GM15510 (cell line): ENCODE results near the gene TSPAN3.

Experiments
- POLR2A ChIP-seq: IDR thresholded peaks from 3 replicates; pipeline ENCODE4 v1.6.1; 2011; ENCODE audit warnings: borderline replicate concordance; ENCODE audit not compliant: insufficient read length; ENCODE audit errors: extremely low read depth

TSPAN3 gene

DNA sequence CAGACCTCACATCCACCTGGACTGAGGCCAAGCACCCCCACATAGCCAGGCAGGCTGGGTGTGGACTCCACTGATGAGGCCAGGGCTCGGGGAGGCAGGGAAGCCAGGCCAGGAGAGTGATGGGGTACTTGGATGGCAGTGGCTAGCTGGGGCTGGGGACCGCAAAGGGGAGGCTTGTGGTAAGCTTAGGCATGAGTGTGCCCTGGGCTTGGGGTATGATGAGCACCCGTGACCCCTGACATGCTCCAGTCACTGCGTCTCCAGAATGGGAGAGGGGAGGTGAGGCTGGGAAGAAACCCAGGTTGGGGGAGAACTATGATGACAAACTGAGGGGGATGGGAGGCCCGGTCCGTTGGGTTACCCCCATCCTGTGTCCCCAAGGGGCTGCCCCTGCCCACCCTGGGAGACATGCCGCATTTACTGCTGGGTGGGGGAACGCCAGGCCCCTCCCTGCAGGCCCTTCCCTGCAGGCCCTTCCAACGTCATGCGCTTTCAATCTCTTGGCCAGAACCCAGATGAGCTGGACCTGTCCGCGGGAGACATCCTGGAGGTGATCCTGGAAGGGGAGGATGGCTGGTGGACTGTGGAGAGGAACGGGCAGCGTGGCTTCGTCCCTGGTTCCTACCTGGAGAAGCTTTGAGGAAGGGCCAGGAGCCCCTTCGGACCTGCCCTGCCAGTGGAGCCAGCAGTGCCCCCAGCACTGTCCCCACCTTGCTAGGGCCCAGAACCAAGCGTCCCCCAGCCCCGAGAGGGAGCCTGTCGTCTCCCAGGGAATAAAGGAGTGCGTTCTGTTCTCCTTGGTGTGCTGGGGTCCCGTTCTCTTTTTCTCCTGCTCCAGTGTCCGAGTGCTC, 34.1 kb downstream of the TSPAN3 start:
- no peak for TF ChIP-seq POLR2A

DNA sequence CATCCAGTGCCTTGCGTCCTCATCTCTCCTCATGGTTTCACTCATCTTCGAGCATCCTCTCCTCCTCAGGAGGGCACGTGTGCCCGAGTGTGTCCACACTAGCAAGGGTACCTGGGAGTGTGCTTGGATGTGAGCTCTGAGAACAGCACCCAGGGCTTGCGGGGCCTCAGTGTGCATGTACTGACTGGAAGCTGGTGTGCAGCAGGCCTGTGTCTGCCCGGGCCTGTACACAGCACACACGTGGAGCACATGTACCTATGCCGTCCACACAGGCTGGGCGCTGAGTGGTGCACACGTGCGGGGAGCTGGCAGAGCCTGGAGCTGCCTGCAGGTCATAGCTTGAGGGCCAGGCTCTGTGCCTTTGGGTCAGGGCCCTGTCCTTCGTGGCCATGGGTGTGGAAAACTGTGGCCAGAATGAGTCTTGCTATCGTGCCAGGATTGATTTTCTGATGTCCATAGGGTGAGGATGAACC, 34.9 kb downstream of the TSPAN3 start:
- no peak for TF ChIP-seq POLR2A

GRCh38 chr15:77035584-77035983, 35.3 kb downstream of the TSPAN3 start:
- TF ChIP-seq POLR2A = no peak

- TF ChIP-seq POLR2A = no peak
Observed at GRCh38 chr15:77034695-77035489, 36.0 kb downstream of the TSPAN3 start.

GRCh38 chr15:77033729-77034671, 36.9 kb downstream of the TSPAN3 start:
- no peak for TF ChIP-seq POLR2A

GRCh38 chr15:77033417-77033728, 37.5 kb downstream of the TSPAN3 start:
- TF ChIP-seq POLR2A = no peak

- TF ChIP-seq POLR2A = no peak
Observed at GRCh38 chr15:77032647-77033416, 38.1 kb downstream of the TSPAN3 start.

GRCh38 chr15:77032052-77032646, 38.8 kb downstream of the TSPAN3 start:
- TF ChIP-seq POLR2A = no peak

- TF ChIP-seq POLR2A = no peak
Observed at GRCh38 chr15:77031376-77032050, 39.4 kb downstream of the TSPAN3 start.

DNA sequence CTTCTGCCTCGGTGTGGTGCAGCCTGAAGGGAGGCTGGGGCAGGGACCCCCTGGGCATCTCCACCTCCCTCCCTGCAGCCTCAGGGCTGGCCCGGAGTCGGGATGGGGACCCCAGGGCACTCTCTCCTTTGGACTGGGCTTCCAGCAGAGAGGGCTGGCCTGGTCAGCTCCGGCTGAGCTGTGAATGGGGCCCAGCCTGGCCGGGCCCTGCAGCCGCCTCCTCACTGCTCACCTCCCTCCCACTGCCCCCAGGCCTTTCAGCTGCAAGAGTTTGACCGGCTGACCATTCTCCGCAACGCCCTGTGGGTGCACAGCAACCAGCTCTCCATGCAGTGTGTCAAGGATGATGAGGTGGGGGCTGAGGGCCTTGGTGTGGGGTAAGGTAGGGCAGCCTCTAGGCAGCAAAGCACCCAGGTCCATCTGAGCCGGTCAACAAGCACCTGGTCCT, 40.0 kb downstream of the TSPAN3 start:
- no peak for TF ChIP-seq POLR2A

DNA sequence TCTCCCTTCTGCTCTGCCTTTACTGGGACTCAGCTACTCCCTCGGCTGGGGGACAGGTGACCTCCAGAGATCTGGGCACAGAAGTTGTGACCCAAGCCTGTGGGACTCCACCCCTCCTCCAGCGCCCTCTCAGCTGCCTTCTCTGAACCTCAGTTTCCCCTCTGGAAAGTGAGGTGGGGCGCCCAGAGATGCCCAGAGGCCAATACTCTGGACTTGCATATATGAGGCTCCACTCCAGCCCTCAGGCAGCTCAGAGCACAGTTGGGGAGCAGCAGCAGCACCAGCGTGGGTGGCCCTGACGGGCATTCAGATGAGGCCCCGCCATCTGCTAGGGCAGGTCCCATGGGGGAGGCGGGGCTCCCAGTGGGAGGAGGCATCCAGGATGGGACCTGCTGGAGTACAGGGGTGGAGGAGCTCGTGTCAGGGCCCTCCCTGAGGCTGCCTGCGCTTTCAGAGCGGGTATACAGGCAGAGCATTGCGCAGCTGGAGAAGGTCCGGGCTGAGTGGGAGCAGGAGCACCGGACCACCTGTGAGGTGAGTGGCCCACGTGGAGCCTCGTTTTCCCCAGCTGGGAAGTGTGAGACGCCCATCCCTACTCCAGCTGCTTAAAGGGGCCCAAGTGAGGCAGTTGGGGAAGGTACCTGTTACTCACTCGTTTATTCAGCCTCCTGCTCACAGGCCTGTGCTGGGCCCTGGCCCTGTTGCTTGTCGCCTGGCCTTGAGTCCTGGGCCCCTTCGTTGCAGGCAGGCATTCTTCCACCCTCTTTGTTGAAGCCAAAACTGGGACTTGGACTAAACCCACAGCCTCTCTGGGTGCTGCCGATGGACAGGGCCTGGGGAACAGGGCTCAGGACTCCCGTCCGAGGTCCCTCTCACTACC, 40.6 kb downstream of the TSPAN3 start:
- TF ChIP-seq POLR2A = no peak

DNA sequence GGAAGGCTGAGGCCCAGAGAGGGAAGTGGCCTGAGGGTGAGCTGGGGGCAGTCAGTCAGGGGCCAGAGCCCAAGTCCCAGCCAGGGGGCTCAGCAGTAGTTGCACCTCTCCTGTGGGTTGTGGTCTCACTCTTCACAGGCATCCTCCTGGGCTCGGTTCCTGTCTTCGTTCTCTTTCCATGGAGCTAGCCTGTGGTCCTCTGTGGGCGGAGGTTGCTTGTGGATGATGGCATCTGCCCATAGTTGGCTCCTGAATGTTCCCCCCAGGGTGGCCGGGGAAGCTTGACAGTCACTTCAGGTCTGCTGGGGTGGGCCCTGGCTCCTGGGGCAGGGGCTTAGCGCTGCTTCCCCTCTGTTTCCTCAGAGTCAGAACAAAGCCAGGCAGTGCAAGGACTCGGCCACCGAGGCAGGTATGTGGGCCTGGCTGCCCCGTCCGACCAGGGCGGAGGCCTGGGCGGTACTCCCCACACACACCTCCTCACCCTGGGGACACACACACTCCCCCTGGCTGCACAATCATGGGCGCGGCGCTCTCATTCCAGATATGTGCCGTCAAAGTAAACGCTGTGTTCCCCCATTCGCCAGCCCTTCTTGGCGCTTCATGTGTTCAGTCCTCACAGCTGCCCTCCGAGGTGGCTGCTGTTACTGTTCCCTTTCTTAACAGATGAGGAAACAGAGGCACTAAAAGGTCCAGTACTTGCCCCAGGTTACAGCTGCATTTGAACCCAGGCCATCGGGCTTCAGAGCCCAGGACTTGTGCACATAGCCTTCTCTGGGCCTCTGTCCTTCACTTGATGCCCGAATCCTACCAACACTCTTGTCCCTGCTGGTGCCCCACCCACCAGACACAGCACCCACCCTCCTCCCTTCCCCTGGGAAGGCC, 41.5 kb downstream of the TSPAN3 start:
- no peak for TF ChIP-seq POLR2A
